ENCODE data around the gene CENPW.

The CENPW gene

DNA sequence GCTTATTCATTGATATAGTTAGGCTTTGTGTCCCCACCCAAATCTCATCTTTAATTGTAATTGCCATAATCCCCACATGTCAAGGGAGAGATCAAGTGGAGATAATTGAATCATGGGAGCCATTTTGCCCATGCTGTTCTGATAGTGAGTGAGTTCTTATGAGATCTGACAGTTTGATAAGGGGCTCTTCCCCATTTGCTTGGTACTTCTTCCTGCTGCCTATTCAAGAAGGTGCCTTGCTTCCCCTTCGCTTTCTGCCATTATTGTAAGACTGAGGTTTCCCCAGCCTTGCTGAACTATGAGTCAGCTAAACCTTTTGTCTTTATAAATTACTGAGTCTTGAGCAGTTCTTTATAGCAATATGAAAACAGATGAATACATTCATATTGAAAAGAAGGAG lies 45.6 kb downstream of the CENPW start:
- Histone ChIP-seq H3K9ac (no peak overlapping the region), H3K9me3 (ENCODE audit: control insufficient read depth, low read length) (peaks cover 3% of the 10 kb centered on the region), H3K4me3 (ENCODE audit: low read depth, low read length) (no peak overlapping the region), H3K4me2 (ENCODE audit: low read length) (no peak overlapping the region), H3K27me3 (ENCODE audit: control insufficient read depth, insufficient read depth, low read length) (no peaks in the 10 kb centered on the region), H3K27ac (no peak overlapping the region), H3K4me1 (no peaks in the 10 kb centered on the region), H2AFZ (no peak overlapping the region), H3K36me3 (ENCODE audit: control insufficient read depth, insufficient read depth, low read length) (no peaks in the 10 kb centered on the region), H3K79me2 (no peaks in the 10 kb centered on the region)
- TF ChIP-seq, protein P1, sequence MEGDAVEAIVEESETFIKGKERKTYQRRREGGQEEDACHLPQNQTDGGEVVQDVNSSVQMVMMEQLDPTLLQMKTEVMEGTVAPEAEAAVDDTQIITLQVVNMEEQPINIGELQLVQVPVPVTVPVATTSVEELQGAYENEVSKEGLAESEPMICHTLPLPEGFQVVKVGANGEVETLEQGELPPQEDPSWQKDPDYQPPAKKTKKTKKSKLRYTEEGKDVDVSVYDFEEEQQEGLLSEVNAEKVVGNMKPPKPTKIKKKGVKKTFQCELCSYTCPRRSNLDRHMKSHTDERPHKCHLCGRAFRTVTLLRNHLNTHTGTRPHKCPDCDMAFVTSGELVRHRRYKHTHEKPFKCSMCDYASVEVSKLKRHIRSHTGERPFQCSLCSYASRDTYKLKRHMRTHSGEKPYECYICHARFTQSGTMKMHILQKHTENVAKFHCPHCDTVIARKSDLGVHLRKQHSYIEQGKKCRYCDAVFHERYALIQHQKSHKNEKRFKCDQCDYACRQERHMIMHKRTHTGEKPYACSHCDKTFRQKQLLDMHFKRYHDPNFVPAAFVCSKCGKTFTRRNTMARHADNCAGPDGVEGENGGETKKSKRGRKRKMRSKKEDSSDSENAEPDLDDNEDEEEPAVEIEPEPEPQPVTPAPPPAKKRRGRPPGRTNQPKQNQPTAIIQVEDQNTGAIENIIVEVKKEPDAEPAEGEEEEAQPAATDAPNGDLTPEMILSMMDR (IDR thresholded peaks at IDR 0.05), result no peak

DNA sequence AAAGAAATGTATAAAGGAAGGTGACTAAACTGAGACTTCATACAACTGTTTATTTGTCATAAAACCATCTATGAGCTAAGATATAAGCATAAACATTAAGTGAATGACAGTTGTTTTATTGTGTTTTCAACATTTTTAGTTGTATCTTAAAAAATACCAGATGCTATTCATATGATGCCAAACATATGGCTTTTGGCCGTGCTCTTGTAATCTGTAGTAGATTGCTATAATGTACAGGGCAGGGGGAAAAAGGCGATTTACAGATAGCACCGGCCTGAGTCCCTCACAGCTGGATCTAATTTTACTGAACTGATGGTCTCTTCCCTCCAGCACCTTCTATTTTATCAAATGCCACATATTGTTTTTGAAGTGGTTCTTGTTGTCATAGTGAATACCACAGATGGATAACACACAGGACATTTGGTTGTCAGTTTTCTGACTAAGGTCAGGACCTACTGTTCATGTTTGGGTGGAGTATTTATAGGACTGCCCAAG lies 48.2 kb downstream of the CENPW start:
- H3K4me3 ChIP-seq (ENCODE audit: low read depth, low read length), result no peak overlapping the region
- peaks cover 1% of the 10 kb centered on the region for H3K9me3 ChIP-seq (ENCODE audit: control insufficient read depth, low read length)
- H3K9ac ChIP-seq, result no peak overlapping the region
- no peaks in the 10 kb centered on the region for H3K36me3 ChIP-seq (ENCODE audit: control insufficient read depth, insufficient read depth, low read length)
- no peak overlapping the region for H3K27ac ChIP-seq
- no peaks in the 10 kb centered on the region for H3K4me1 ChIP-seq
- H3K79me2 ChIP-seq, result no peaks in the 10 kb centered on the region
- no peak overlapping the region for H3K4me2 ChIP-seq (ENCODE audit: low read length)
- H2AFZ ChIP-seq, result no peak overlapping the region
- no peaks in the 10 kb centered on the region for H3K27me3 ChIP-seq (ENCODE audit: control insufficient read depth, insufficient read depth, low read length)
- TF ChIP-seq, protein P1 (IDR thresholded peaks at IDR 0.05), result no peak

DNA sequence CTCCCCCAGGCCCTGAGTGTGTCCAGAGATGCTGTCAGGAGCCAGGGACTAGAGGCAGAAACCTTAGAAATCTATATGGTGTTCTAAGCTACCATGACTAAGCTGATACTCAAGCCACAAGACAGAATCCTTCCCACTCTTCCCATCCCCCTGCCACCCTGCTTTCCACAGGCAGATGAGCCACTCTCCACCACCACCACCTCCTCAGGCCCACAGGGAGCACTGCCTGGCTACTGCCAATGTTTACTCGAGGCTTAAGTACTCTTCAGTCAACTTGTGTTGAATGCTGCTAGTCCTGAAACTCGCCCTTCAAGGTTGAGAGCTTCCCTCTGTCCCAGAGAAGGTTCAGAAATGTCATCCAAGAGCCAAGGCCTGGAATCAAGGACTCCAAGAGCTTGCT lies 56.2 kb downstream of the CENPW start:
- H3K36me3 ChIP-seq (ENCODE audit: control insufficient read depth, insufficient read depth, low read length), result no peaks in the 10 kb centered on the region
- TF ChIP-seq, protein P1 (IDR thresholded peaks at IDR 0.05), result no peak
- no peak overlapping the region for H3K9ac ChIP-seq
- no peak overlapping the region for H3K27ac ChIP-seq
- no peak overlapping the region for H3K4me2 ChIP-seq (ENCODE audit: low read length)
- H3K4me3 ChIP-seq (ENCODE audit: low read depth, low read length), result no peak overlapping the region
- H3K27me3 ChIP-seq (ENCODE audit: control insufficient read depth, insufficient read depth, low read length), result no peaks in the 10 kb centered on the region
- no peaks in the 10 kb centered on the region for H3K79me2 ChIP-seq
- no peaks in the 10 kb centered on the region for H3K9me3 ChIP-seq (ENCODE audit: control insufficient read depth, low read length)
- H2AFZ ChIP-seq, result no peak overlapping the region
- H3K4me1 ChIP-seq, result no peaks in the 10 kb centered on the region

Measured in parathyroid adenoma (tissue), 2 donors.